Endothelial cell (in vitro differentiated cells): ENCODE data around the gene ANGPTL5. TPM values are rescaled to one million over a fixed set of nuclear protein-coding genes. Genes with fewer than 3 reads are reported as not detected.

ENCODE experiments used
- DNase-seq: peaks from one replicate; pipeline ENCODE4 v3.0.0; 2021; ENCODE audit warnings: low spot score
- H3K27ac Mint-ChIP-seq: one replicate; pipeline ENCODE4 v1.8.0; 2021; ENCODE audit warnings: mixed read lengths, inconsistent platforms; ENCODE audit not compliant: unreplicated experiment
- H3K27me3 Mint-ChIP-seq: one replicate; pipeline ENCODE4 v1.8.0; 2021; ENCODE audit warnings: mild to moderate bottlenecking, moderate library complexity, mixed read lengths, inconsistent platforms; ENCODE audit not compliant: unreplicated experiment
- H3K36me3 Mint-ChIP-seq: one replicate; pipeline ENCODE4 v1.8.0; 2021; ENCODE audit warnings: mild to moderate bottlenecking, low read depth, mixed read lengths, inconsistent platforms; ENCODE audit not compliant: unreplicated experiment
- H3K4me1 Mint-ChIP-seq: one replicate; pipeline ENCODE4 v1.8.0; 2021; ENCODE audit warnings: mild to moderate bottlenecking, mixed read lengths, inconsistent platforms; ENCODE audit not compliant: unreplicated experiment
- H3K4me3 Mint-ChIP-seq: one replicate; pipeline ENCODE4 v1.8.0; 2021; ENCODE audit warnings: mild to moderate bottlenecking, mixed read lengths, inconsistent platforms; ENCODE audit not compliant: unreplicated experiment
- H3K9me3 Mint-ChIP-seq: one replicate; pipeline ENCODE4 v1.8.0; 2021; ENCODE audit warnings: mixed read lengths, inconsistent platforms; ENCODE audit not compliant: unreplicated experiment
- total RNA-seq: library from RNA; stranded (reverse); fragmentation: NEBNext Ultra II Directional; extraction: Animal tissue kit (Norgen Biotek cat#: 25700); gene quantifications from one replicate; pipeline ENCODE4 v1.2.1, GENCODE V29; 2021; ENCODE audit not compliant: unreplicated experiment
- TF ChIP-seq, protein P1 (sequence below): fragments of 200-600 bp; sonication (generic); IDR thresholded peaks from one replicate; pipeline ENCODE4 v1.5.0; 2021; ENCODE audit warnings: antibody characterized with exemption; ENCODE audit not compliant: unreplicated experiment

ANGPTL5 gene
- total RNA-seq, 1 donor from 2014 or later, result not detected

DNA sequence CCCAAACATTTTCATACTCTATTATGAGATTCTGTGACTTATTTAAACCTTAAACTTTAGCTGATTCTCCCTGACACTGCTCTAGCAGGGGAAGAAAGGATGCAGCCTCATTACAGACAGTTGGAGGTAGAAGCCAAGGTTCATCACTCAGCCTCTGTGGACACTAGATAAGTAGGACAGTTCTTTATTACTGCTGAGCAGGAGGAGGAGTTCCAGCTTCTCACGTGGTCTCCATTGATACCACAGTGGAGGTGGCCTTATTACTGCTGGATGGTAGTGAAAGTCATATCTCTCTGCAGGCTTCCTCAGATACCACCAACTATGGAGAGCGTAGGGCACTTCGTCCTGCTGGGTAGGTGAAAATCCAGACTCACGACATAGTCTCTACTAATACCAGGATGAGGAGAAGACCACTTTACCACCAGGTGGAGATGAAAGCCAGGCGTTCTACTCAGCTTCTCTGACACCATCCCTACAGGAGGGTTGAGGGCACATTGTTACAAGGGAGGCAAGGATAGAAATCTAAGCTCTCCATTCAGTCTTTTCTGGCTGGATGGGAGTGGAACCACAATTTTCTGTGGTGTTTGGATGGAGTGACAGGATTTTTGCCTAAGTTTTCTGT is 13.1 kb upstream of the ANGPTL5 start:
- H3K36me3 Mint-ChIP-seq, result no peaks in the 10 kb centered on the region
- H3K27ac Mint-ChIP-seq, result no peak overlapping the region
- H3K9me3 Mint-ChIP-seq, result no peaks in the 10 kb centered on the region
- TF ChIP-seq, protein P1, sequence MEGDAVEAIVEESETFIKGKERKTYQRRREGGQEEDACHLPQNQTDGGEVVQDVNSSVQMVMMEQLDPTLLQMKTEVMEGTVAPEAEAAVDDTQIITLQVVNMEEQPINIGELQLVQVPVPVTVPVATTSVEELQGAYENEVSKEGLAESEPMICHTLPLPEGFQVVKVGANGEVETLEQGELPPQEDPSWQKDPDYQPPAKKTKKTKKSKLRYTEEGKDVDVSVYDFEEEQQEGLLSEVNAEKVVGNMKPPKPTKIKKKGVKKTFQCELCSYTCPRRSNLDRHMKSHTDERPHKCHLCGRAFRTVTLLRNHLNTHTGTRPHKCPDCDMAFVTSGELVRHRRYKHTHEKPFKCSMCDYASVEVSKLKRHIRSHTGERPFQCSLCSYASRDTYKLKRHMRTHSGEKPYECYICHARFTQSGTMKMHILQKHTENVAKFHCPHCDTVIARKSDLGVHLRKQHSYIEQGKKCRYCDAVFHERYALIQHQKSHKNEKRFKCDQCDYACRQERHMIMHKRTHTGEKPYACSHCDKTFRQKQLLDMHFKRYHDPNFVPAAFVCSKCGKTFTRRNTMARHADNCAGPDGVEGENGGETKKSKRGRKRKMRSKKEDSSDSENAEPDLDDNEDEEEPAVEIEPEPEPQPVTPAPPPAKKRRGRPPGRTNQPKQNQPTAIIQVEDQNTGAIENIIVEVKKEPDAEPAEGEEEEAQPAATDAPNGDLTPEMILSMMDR, result no peak
- H3K27me3 Mint-ChIP-seq, result peaks cover 1% of the 10 kb centered on the region
- H3K4me3 Mint-ChIP-seq, result no peak overlapping the region
- DNase-seq, result no peak
- no peaks in the 10 kb centered on the region for H3K4me1 Mint-ChIP-seq

- no peak for DNase-seq
- no peaks in the 10 kb centered on the region for H3K4me1 Mint-ChIP-seq
- H3K4me3 Mint-ChIP-seq, result no peak overlapping the region
- no peaks in the 10 kb centered on the region for H3K9me3 Mint-ChIP-seq
- TF ChIP-seq, protein P1, result no peak
- no peaks in the 10 kb centered on the region for H3K36me3 Mint-ChIP-seq
- peaks cover 1% of the 10 kb centered on the region for H3K27me3 Mint-ChIP-seq
- H3K27ac Mint-ChIP-seq, result no peak overlapping the region
Observed at GRCh38 chr11:101923554-101923953, 7.2 kb upstream of the ANGPTL5 start.

GRCh38 chr11:101920992-101921391 is 4.7 kb upstream of the ANGPTL5 start:
- Mint-ChIP-seq H3K4me3 (no peak overlapping the region), H3K27me3 (peaks cover 3% of the 10 kb centered on the region), H3K4me1 (peaks cover 10% of the 10 kb centered on the region), H3K36me3 (no peaks in the 10 kb centered on the region), H3K27ac (no peak overlapping the region), H3K9me3 (no peaks in the 10 kb centered on the region)
- TF ChIP-seq, protein P1, result no peak
- DNase-seq, result no peak

GRCh38 chr11:101917226-101917625 is 904 bp upstream of the ANGPTL5 start:
- TF ChIP-seq, protein P1, result no peak
- H3K27me3 Mint-ChIP-seq, result peaks cover 15% of the 10 kb centered on the region

DNA sequence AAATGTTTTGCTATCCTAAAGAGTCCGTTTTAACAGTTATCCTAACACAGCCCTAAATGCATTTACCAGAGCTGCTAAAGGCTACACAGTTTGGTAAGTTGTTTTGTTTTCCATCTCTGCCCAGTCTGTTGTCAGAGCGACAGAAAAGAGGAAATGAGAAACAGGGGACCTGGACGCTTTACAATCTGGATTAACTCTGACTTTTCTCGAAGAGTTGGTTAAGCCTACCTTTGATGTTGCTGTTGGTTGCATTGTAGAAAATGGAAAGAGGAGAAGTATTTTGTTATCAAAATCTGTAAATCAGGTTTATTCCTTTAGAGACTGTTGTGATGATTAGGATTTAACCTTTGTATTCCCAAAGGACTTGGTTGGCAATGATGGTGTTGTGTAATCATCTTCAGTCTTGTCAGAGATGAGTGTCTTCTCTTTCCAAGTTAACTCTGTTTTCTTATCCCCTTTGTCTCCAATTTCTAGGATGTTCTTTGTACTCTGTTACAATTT is 481 bp downstream of the ANGPTL5 start:
- DNase-seq, result no peak

More at GRCh38 chr11:101917226-101917625, 904 bp upstream of the ANGPTL5 start:
- Mint-ChIP-seq H3K4me1 (peaks cover 41% of the 10 kb centered on the region), H3K9me3 (no peaks in the 10 kb centered on the region), H3K36me3 (peaks cover 4% of the 10 kb centered on the region), H3K4me3 (no peak overlapping the region), H3K27ac (no peak overlapping the region)
- DNase-seq, result no peak

More for the DNA sequence above, 481 bp downstream of the ANGPTL5 start:
- Mint-ChIP-seq H3K9me3 (no peaks in the 10 kb centered on the region), H3K27me3 (peaks cover 15% of the 10 kb centered on the region), H3K4me1 (peaks cover 51% of the 10 kb centered on the region), H3K4me3 (peak overlapping the region; percentile 93), H3K27ac (peak overlapping the region; percentile 95), H3K36me3 (peaks cover 4% of the 10 kb centered on the region)
- TF ChIP-seq, protein P1, result no peak
